GM23338 (cell line): Measurements from ENCODE around the gene USP27X. TPM values are rescaled to one million over a fixed set of nuclear protein-coding genes. Genes with fewer than 3 reads are reported as not detected.

Source experiments
- ATAC-seq: fragments of 200-7000 bp; cut with Tn5 transposase; 3 replicates; pipeline ENCODE4 v1.9.1; 2020
- DNase-seq: peaks from one replicate; pipeline ENCODE4 v3.0.0-alpha.2; 2015; ENCODE audit warnings: low spot score
- H2AFZ ChIP-seq: fragments of 200-600 bp; sonication (generic); 2 replicates; pipeline ENCODE4 v1.8.0; 2016; ENCODE audit warnings: antibody characterized with exemption, mild to moderate bottlenecking, moderate library complexity
- H3F3A ChIP-seq: fragments of 200-600 bp; sonication (generic); replicated peaks from 2 replicates; pipeline ENCODE4 v1.8.0; 2017; ENCODE audit warnings: antibody characterized with exemption, mixed run types, low read depth
- H3K27ac ChIP-seq: fragments of 200-600 bp; sonication (generic); 2 replicates; pipeline ENCODE4 v1.6.1; 2016; ENCODE audit warnings: low read depth
- H3K27me3 ChIP-seq: fragments of 200-600 bp; sonication (generic); 2 replicates; pipeline ENCODE4 v1.8.0; 2016; ENCODE audit warnings: mild to moderate bottlenecking, mixed run types, moderate library complexity; ENCODE audit not compliant: insufficient read depth
- H3K36me3 ChIP-seq: fragments of 200-600 bp; sonication (generic); 2 replicates; pipeline ENCODE4 v1.8.0; 2016; ENCODE audit warnings: mild to moderate bottlenecking; ENCODE audit not compliant: insufficient read depth
- H3K4me1 ChIP-seq: fragments of 200-600 bp; sonication (generic); 2 replicates; pipeline ENCODE4 v1.8.0; 2016; ENCODE audit warnings: mild to moderate bottlenecking, moderate library complexity; ENCODE audit not compliant: insufficient read depth
- H3K4me2 ChIP-seq: fragments of 200-600 bp; sonication (generic); 2 replicates; pipeline ENCODE4 v1.7.1; 2017; ENCODE audit warnings: mixed run types
- H3K4me3 ChIP-seq: fragments of 200-600 bp; sonication (generic); 2 replicates; pipeline ENCODE4 v1.6.1; 2016; ENCODE audit warnings: mixed run types
- H3K79me2 ChIP-seq: fragments of 200-600 bp; sonication (generic); replicated peaks from 2 replicates; pipeline ENCODE4 v1.8.0; 2017; ENCODE audit warnings: mild to moderate bottlenecking; ENCODE audit not compliant: insufficient read depth
- H3K9me2 ChIP-seq: fragments of 200-600 bp; sonication (generic); 2 replicates; pipeline ENCODE4 v1.8.0; 2017; ENCODE audit not compliant: insufficient read depth
- H4K20me1 ChIP-seq: fragments of 200-600 bp; sonication (generic); replicated peaks from 2 replicates; pipeline ENCODE4 v1.8.0; 2017; ENCODE audit warnings: mild to moderate bottlenecking; ENCODE audit not compliant: insufficient read depth
- H3K27ac Mint-ChIP-seq: 2 replicates; pipeline ENCODE4 v1.8.0; 2020; ENCODE audit warnings: inconsistent platforms, mild to moderate bottlenecking, moderate library complexity, mixed read lengths
- H3K27me3 Mint-ChIP-seq: 3 replicates; pipeline ENCODE4 v1.8.0; 2022; ENCODE audit warnings: low read depth, mild to moderate bottlenecking, moderate library complexity, mixed read lengths, inconsistent platforms; ENCODE audit not compliant: insufficient read depth, poor library complexity
- H3K36me3 Mint-ChIP-seq: 3 replicates; pipeline ENCODE4 v1.8.0; 2021; ENCODE audit warnings: low read depth, mild to moderate bottlenecking, inconsistent platforms, moderate library complexity, mixed read lengths
- H3K4me1 Mint-ChIP-seq: 3 replicates; pipeline ENCODE4 v1.8.0; 2020; ENCODE audit warnings: mild to moderate bottlenecking, inconsistent platforms, mixed read lengths
- H3K4me3 Mint-ChIP-seq: 3 replicates; pipeline ENCODE4 v1.8.0; 2021; ENCODE audit warnings: moderate library complexity, mild to moderate bottlenecking, inconsistent platforms, mixed read lengths
- H3K9me3 Mint-ChIP-seq: 3 replicates; pipeline ENCODE4 v1.8.0; 2020; ENCODE audit warnings: moderate library complexity, mild to moderate bottlenecking, inconsistent platforms, mixed read lengths
- CREB1 ChIP-seq: fragments of 250-450 bp; sonication (Bioruptor Pico); IDR thresholded peaks from 2 replicates; pipeline ENCODE4 v1.5.0; 2020; ENCODE audit warnings: low read depth, mild to moderate bottlenecking, moderate library complexity
- EZH2 ChIP-seq: fragments of 200-600 bp; sonication (generic); IDR thresholded peaks from one replicate; pipeline ENCODE4 v1.8.0; 2017; ENCODE audit warnings: antibody characterized with exemption, mild to moderate bottlenecking, low read depth; ENCODE audit not compliant: unreplicated experiment
- EZH2phosphoT487 ChIP-seq: fragments of 200-600 bp; sonication (generic); IDR thresholded peaks from one replicate; pipeline ENCODE4 v1.8.1; 2018; ENCODE audit warnings: antibody characterized with exemption; ENCODE audit not compliant: unreplicated experiment
- JUNB ChIP-seq: IDR thresholded peaks from one replicate; pipeline ENCODE4 v1.6.1; 2016; ENCODE audit warnings: antibody characterized with exemption; ENCODE audit not compliant: unreplicated experiment
- NANOG ChIP-seq: IDR thresholded peaks from 2 replicates; pipeline ENCODE4 v1.6.1; 2016; ENCODE audit warnings: antibody characterized with exemption, borderline replicate concordance
- POLR2AphosphoS5 ChIP-seq: IDR thresholded peaks from 2 replicates; pipeline ENCODE4 v1.6.1; 2016; ENCODE audit warnings: antibody characterized with exemption, low read depth
- STAT1 ChIP-seq: IDR thresholded peaks from one replicate; pipeline ENCODE4 v1.6.1; 2016; ENCODE audit warnings: antibody characterized with exemption; ENCODE audit not compliant: unreplicated experiment
- ZNF114 ChIP-seq: fragments of 250-450 bp; sonication (Bioruptor Pico); IDR thresholded peaks from 2 replicates; pipeline ENCODE4 v1.5.0; 2020; ENCODE audit warnings: mild to moderate bottlenecking, moderate library complexity
- ZNF331 ChIP-seq: fragments of 250-450 bp; sonication (Bioruptor Pico); IDR thresholded peaks from 2 replicates; pipeline ENCODE4 v1.5.0; 2020; ENCODE audit warnings: low read depth, mild to moderate bottlenecking, moderate library complexity
- polyA plus RNA-seq: library from polyadenylated mRNA; unstranded; fragments of >200 nt; fragmentation: Nextera tagmentation; extraction: Ambion mirVana; gene quantifications from 2 replicates; pipeline ENCODE4 v1.2.1, GENCODE V29; 2016
- total RNA-seq: library from RNA; depleted of rRNA; stranded (reverse); fragments of >200 nt; shearing (Covaris generic); gene quantifications from 2 replicates; pipeline ENCODE4 v1.2.3, GENCODE V29; 2014
- TF ChIP-seq, protein P1 (sequence below): IDR thresholded peaks from 2 replicates; pipeline ENCODE4 v1.6.1; 2016; ENCODE audit warnings: antibody characterized with exemption
- TF ChIP-seq, protein P2 (sequence below), 2 experiments: fragments of 200-600 bp in 1 of 2; sonication (generic) in 1 of 2; conservative IDR thresholded peaks; 2 replicates each; pipeline versions ENCODE4 v1.5.1 to v1.6.1; 2016 to 2017; ENCODE audit warnings: antibody characterized with exemption in 2 of 2, low read depth in 2 of 2, mild to moderate bottlenecking in 2 of 2, moderate library complexity in 1 of 2
- TF ChIP-seq, protein P3 (sequence below): IDR thresholded peaks from one replicate; pipeline ENCODE4 v1.6.1; 2018; ENCODE audit warnings: antibody characterized with exemption; ENCODE audit not compliant: unreplicated experiment
- TF ChIP-seq, protein P4 (sequence below): fragments of 250-450 bp; sonication (Bioruptor Pico); IDR thresholded peaks from 2 replicates; pipeline ENCODE4 v1.5.0; 2020; ENCODE audit warnings: mild to moderate bottlenecking, moderate library complexity

The USP27X gene
- total and polyA plus RNA-seq, 2 experiments from 2014 or later = 1.1 to 5.0 TPM

DNA sequence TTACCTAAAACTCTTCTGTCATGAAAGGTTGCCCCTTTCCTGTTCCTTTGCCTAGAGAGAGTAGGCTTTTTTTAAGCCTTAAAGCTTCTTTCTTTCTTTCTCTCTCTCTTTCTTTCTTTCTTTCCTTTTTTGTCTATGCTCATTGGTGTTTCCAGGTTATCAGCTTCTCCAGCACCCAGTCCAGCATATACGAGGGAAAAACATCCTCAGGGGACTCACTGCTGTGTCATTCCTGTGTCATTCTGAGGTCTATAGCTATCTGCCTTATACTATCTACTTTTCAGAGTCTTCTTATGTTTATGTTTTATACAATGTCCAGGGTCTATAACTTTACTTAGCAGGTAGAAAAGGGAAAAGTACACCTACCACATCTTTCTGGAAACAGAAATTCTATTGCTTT lies 10.5 kb upstream of the USP27X start:
- H3K36me3 ChIP-seq = no peaks in the 10 kb centered on the region
- no peak overlapping the region for H2AFZ ChIP-seq
- H3F3A ChIP-seq = no peaks in the 10 kb centered on the region
- H3K9me2 ChIP-seq = no peaks in the 10 kb centered on the region
- ATAC-seq (no peak), DNase-seq (no peak)
- no peak overlapping the region for H3K27ac ChIP-seq
- Mint-ChIP-seq H3K4me3 (no peak overlapping the region), H3K36me3 (no peaks in the 10 kb centered on the region), H3K9me3 (no peaks in the 10 kb centered on the region), H3K27me3 (no peaks in the 10 kb centered on the region), H3K27ac (no peak overlapping the region), H3K4me1 (no peaks in the 10 kb centered on the region)
- H3K4me1 ChIP-seq = no peaks in the 10 kb centered on the region
- H4K20me1 ChIP-seq = no peaks in the 10 kb centered on the region
- H3K4me2 ChIP-seq = no peak overlapping the region
- H3K4me3 ChIP-seq = no peak overlapping the region
- TF ChIP-seq, protein P1, sequence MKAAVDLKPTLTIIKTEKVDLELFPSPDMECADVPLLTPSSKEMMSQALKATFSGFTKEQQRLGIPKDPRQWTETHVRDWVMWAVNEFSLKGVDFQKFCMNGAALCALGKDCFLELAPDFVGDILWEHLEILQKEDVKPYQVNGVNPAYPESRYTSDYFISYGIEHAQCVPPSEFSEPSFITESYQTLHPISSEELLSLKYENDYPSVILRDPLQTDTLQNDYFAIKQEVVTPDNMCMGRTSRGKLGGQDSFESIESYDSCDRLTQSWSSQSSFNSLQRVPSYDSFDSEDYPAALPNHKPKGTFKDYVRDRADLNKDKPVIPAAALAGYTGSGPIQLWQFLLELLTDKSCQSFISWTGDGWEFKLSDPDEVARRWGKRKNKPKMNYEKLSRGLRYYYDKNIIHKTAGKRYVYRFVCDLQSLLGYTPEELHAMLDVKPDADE = no peak
- TF ChIP-seq, protein P2, sequence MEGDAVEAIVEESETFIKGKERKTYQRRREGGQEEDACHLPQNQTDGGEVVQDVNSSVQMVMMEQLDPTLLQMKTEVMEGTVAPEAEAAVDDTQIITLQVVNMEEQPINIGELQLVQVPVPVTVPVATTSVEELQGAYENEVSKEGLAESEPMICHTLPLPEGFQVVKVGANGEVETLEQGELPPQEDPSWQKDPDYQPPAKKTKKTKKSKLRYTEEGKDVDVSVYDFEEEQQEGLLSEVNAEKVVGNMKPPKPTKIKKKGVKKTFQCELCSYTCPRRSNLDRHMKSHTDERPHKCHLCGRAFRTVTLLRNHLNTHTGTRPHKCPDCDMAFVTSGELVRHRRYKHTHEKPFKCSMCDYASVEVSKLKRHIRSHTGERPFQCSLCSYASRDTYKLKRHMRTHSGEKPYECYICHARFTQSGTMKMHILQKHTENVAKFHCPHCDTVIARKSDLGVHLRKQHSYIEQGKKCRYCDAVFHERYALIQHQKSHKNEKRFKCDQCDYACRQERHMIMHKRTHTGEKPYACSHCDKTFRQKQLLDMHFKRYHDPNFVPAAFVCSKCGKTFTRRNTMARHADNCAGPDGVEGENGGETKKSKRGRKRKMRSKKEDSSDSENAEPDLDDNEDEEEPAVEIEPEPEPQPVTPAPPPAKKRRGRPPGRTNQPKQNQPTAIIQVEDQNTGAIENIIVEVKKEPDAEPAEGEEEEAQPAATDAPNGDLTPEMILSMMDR (conservative IDR thresholded peaks at IDR 0.05; ENCODE audit: low read depth in 2 of 2) = no peak
- TF ChIP-seq, protein P3, sequence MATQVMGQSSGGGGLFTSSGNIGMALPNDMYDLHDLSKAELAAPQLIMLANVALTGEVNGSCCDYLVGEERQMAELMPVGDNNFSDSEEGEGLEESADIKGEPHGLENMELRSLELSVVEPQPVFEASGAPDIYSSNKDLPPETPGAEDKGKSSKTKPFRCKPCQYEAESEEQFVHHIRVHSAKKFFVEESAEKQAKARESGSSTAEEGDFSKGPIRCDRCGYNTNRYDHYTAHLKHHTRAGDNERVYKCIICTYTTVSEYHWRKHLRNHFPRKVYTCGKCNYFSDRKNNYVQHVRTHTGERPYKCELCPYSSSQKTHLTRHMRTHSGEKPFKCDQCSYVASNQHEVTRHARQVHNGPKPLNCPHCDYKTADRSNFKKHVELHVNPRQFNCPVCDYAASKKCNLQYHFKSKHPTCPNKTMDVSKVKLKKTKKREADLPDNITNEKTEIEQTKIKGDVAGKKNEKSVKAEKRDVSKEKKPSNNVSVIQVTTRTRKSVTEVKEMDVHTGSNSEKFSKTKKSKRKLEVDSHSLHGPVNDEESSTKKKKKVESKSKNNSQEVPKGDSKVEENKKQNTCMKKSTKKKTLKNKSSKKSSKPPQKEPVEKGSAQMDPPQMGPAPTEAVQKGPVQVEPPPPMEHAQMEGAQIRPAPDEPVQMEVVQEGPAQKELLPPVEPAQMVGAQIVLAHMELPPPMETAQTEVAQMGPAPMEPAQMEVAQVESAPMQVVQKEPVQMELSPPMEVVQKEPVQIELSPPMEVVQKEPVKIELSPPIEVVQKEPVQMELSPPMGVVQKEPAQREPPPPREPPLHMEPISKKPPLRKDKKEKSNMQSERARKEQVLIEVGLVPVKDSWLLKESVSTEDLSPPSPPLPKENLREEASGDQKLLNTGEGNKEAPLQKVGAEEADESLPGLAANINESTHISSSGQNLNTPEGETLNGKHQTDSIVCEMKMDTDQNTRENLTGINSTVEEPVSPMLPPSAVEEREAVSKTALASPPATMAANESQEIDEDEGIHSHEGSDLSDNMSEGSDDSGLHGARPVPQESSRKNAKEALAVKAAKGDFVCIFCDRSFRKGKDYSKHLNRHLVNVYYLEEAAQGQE = no peak
- no peak for TF ChIP-seq EZH2phosphoT487
- no peak for TF ChIP-seq ZNF331 (CRISPR knock-in tag)
- TF ChIP-seq ZNF114 = no peak
- TF ChIP-seq POLR2AphosphoS5 = no peak
- TF ChIP-seq JUNB = no peak
- TF ChIP-seq EZH2 = no peak
- no peak for TF ChIP-seq NANOG
- TF ChIP-seq STAT1 = no peak
- TF ChIP-seq, protein P4, sequence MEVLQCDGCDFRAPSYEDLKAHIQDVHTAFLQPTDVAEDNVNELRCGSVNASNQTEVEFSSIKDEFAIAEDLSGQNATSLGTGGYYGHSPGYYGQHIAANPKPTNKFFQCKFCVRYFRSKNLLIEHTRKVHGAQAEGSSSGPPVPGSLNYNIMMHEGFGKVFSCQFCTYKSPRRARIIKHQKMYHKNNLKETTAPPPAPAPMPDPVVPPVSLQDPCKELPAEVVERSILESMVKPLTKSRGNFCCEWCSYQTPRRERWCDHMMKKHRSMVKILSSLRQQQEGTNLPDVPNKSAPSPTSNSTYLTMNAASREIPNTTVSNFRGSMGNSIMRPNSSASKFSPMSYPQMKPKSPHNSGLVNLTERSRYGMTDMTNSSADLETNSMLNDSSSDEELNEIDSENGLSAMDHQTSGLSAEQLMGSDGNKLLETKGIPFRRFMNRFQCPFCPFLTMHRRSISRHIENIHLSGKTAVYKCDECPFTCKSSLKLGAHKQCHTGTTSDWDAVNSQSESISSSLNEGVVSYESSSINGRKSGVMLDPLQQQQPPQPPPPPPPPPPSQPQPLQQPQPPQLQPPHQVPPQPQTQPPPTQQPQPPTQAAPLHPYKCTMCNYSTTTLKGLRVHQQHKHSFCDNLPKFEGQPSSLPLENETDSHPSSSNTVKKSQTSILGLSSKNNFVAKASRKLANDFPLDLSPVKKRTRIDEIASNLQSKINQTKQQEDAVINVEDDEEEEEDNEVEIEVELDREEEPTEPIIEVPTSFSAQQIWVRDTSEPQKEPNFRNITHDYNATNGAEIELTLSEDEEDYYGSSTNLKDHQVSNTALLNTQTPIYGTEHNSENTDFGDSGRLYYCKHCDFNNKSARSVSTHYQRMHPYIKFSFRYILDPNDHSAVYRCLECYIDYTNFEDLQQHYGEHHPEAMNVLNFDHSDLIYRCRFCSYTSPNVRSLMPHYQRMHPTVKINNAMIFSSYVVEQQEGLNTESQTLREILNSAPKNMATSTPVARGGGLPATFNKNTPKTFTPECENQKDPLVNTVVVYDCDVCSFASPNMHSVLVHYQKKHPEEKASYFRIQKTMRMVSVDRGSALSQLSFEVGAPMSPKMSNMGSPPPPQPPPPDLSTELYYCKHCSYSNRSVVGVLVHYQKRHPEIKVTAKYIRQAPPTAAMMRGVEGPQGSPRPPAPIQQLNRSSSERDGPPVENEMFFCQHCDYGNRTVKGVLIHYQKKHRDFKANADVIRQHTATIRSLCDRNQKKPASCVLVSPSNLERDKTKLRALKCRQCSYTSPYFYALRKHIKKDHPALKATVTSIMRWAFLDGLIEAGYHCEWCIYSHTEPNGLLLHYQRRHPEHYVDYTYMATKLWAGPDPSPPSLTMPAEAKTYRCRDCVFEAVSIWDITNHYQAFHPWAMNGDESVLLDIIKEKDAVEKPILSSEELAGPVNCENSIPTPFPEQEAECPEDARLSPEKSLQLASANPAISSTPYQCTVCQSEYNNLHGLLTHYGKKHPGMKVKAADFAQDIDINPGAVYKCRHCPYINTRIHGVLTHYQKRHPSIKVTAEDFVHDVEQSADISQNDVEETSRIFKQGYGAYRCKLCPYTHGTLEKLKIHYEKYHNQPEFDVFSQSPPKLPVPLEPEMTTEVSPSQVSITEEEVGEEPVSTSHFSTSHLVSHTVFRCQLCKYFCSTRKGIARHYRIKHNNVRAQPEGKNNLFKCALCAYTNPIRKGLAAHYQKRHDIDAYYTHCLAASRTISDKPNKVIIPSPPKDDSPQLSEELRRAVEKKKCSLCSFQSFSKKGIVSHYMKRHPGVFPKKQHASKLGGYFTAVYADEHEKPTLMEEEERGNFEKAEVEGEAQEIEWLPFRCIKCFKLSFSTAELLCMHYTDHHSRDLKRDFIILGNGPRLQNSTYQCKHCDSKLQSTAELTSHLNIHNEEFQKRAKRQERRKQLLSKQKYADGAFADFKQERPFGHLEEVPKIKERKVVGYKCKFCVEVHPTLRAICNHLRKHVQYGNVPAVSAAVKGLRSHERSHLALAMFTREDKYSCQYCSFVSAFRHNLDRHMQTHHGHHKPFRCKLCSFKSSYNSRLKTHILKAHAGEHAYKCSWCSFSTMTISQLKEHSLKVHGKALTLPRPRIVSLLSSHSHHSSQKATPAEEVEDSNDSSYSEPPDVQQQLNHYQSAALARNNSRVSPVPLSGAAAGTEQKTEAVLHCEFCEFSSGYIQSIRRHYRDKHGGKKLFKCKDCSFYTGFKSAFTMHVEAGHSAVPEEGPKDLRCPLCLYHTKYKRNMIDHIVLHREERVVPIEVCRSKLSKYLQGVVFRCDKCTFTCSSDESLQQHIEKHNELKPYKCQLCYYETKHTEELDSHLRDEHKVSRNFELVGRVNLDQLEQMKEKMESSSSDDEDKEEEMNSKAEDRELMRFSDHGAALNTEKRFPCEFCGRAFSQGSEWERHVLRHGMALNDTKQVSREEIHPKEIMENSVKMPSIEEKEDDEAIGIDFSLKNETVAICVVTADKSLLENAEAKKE (CRISPR knock-in tag) = no peak
- no peak for TF ChIP-seq CREB1 (CRISPR knock-in tag)
- H3K79me2 ChIP-seq = no peaks in the 10 kb centered on the region
- no peaks in the 10 kb centered on the region for H3K27me3 ChIP-seq
